ENCODE data around the gene JPH3. TPM values are rescaled to one million over a fixed set of nuclear protein-coding genes. Genes with fewer than 3 reads are reported as not detected.
"Not testable (repeated sequence)": the region's sequence is repeated elsewhere in the genome, so short reads cannot be mapped to it uniquely, and the experiment has no call there.

Gene JPH3
- total RNA-seq, 1 donor from 2014 or later, result not detected

DNA sequence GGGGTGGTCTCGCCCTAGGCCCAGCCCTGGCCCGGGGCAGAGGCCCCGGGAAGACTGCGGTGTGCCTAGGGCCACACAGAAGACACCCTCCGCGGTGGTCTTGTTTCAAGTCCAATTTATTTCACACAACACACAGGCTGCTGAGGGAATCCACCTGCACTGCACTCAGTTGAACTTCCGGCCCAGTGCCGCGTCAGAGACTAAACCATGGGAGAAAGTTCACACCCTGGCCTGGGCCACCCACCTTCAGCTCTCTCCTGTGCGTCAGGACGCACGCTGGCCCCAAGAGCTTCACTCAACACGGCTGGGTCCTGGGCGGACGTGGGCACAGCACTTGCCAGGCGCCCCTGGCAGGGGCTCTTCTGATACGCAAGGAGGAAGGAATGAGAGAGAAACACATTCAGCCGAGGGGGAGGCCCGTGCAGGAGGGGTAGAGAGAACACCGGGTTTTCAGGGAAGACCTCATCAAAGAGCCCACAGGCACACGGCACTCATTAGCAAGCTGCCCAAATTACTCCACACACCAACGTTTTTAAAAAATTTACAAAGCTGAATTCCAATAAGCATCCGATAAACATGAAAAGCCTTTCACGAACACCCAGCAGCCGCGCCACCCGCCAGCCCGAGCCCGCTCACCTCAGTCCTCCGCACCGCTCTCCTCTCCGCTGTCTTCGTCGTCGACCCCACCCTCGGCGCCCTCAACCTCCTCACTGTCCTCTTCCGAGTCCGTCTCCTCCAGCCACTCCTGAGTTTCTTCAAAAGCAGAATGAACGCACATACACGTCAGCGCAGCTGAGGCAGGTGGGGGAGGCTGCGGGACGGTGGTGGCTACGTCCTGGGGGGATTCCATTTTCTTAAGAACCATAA is 105.6 kb downstream of the JPH3 start:
- DNase-seq (ENCODE audit: low spot score) (no peak), ATAC-seq (no peak)

DNA sequence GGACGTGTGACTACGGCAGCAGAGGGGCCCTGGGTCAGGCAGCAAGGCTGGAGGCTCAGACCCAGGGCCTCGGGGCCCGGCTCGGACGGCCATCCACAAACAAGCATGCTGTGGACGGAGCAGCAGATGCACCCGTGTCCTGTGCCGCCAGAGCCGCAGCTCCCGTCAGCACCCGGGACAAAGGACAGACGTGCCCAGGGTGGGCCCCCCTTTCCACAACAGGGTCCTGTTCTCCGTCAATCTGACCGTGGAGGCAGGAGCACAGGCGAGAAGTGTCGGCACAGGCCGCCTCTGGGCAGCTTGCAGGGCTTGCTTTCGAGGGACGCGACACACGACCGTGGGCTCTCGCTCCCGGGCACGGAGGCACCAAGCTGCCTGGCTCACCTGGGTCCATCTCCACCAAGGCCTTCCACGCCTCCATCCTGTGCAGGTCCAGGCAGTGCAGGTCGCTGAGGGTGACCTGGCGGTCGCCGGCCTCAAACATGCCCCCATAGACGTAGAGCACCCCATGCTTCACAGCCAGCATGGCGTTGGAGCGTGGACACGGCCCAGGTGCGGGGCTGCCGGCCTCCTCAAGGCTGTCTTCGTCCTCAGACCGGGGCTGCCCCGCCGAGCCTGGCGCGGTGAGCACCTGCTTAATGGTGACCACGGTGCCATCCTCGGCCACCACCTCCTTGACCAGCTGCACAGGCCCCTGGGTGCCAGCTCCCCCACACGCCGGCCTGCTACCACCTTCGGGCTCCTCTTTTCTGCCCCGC is 106.8 kb downstream of the JPH3 start:
- DNase-seq (ENCODE audit: low spot score), result no peak

DNA sequence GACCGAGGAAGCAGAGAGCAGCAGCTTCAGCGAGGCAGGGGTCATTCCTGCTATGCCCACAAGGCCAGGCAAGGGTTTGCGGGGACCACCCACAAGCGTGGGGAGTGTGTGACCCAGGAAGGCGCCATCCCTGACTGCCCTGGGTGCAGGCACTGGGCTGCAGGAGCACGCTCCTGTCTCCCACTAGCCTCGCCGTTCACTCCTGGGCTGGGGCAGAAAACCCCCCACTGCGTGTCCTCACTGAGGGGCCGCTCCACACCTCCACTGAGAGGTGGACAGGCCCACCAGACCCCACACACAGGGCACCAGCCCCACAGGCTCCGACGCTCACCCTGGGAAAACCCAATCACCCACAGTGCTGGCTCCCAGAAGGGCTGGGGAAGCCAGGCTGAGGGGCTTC is 107.4 kb downstream of the JPH3 start:
- DNase-seq (ENCODE audit: low spot score) (no peak), ATAC-seq (no peak)

More for the DNA sequence above, 106.8 kb downstream of the JPH3 start:
- ATAC-seq, result no peak

DNA sequence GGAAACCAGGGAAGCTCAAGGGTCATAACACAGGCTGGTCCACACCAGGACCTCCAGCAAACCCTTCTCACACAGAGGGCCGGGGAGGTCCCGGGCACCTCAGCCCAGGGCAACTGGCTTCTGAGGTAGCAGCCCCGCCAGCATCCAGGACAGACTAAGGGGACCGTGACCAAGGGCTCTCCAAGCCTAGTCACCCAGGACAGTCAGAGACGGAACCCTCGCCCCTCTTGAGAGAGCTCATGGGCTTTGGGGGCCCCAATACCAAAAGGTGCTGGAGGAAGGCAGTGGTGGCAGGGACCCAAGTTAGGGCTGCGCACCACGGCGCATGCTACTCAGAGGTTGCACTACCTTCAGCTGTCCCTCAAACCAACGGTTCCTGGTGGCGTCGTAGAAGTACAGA is 108.6 kb downstream of the JPH3 start:
- ATAC-seq (no peak), DNase-seq (ENCODE audit: low spot score) (no peak)

DNA sequence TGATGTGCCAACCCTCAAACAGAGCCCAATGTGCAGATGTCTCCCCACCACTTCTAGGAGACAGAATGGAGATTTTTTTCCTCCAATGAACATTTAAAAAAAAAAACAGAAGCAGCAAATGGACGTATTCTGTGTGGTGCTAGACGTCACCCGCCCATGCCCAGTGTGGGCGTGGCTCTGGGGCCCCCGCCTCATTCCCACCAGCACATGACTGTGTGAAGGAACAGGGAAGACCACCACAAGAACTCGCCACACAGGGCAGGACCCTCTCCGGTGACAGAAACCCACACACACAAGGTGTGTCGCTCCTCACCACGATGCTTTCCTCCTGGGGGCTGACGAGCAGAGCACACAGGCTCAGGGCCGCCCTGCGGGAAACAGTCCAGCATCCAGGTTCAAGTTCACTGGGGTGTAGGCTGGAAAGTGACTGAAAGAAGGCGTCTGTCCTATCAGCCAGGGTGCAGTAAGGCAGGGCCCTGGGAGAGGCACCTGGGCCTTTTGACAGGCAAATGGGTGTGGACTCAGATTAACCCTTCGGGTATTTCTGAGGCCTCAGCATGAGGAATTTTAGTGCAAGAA is 110.0 kb downstream of the JPH3 start:
- ATAC-seq, result no peak
- DNase-seq (ENCODE audit: low spot score), result no peak

DNA sequence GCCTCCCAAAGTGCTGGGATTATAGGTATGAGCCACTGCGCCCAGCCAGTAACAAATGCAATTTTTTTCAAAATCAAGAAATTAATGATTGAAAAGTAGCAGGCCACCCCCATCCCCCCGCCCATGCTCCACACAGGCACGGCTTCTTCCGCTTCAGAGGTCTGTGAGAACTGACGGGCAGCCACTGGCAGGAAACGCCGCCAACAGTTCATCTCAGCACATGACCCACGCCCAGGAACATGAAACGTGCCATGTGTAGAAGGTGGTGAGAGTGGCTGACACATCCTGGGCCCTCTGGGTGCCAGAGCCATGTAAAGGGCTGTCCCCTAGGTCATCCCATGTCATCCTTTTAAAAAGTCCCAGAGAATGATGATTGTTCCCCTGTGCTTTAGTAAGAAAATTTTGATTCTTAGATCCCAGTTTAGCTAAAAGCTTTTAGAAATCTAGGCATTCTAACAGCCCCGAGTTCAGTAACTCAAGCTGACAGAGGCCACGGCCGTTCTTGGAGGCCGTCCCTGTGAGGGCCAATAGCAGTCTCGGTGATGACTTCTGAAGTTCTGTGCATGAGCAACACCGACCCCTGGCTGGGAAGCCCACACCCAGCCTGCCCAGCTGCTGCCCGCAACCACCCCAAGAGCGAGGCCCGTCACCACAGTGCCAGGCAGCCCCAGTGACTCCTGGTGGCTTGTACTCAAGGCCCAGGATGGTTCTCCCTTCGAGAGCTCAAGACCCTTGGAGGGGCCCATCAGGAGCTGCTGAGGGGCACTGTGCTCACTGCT is 111.3 kb downstream of the JPH3 start:
- no peak for ATAC-seq
- no peak for DNase-seq (ENCODE audit: low spot score)

DNA sequence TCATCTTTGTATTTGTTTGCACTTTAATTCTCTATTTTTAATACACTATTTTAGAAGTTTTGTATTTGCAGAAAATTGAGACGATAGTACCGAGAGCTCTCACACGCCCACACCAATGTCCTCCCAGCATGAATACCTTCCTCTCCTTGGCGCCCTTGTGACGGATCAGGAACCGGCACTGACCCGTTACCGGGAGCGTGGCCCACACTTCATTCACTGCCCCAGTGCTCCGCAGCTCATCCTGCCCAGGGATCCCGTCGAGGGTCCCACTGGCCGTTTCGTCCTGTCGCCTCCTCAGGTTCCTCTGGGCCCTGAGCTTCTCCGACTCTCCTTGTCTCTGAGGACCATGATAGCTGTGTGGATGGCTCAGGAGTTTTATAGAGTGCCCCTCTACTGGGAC is 112.9 kb downstream of the JPH3 start:
- ATAC-seq, result no peak
- no peak for DNase-seq (ENCODE audit: low spot score)

DNA sequence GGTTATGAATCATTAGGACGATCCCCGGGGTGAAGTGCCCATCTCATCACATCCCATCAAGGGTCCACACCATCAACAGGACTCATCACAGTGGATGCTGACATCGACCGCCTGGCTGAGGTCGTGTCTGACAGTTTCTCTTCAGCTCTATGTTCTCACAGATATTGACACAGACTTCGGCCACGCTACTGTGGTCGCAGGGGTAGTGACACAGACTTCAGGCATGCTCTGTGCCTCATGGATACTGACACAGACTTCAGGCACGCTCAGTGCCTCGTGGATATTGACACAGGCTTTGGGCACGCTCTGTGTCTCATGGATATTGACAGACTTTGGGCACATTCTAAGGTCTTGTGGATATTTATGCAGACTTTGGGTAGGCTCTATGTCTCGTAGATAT is 113.3 kb downstream of the JPH3 start:
- DNase-seq (ENCODE audit: low spot score), result no peak
- ATAC-seq, result no peak

DNA sequence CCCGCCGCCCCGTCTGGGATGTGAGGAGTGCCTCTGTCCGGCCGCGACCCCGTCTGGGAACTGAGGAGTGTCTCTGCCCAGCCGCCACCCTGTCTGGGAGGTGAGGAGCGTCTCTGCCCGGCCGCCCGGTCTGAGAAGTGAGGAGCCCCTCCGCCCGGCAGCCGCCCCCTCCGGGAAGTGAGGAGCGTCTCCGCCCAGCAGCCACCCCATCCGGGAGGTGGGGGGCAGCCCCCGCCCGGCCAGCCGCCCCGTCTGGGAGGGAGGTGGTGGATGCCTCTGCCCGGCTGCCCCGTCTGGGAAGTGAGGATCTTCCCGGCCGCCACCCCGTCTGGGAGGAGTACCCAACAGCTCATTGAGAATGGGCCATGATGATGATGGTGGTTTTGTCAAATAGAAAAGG is 116.5 kb downstream of the JPH3 start:
- ATAC-seq; DNase-seq (ENCODE audit: low spot score): not testable (repeated sequence)

DNA sequence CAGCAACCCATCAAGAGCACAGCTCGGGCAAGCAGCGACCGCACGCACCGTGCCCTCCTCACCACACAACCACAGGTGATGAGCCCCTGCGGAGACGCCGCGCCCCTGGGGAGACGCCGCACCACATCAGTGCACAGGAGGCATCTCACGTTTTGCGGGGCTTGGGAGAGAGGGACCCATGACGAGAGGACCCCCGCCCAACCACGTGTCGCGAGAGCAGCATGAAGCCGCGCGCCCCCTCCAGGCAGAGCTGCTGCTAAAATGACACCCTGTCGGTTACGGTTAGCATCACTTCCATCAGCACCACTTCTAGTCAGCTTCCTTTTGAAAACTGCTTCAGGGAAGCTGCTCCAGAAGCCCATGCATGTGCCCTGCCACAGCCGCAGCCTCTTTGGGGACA is 118.1 kb downstream of the JPH3 start:
- no peak for DNase-seq (ENCODE audit: low spot score)
- ATAC-seq, result no peak

DNA sequence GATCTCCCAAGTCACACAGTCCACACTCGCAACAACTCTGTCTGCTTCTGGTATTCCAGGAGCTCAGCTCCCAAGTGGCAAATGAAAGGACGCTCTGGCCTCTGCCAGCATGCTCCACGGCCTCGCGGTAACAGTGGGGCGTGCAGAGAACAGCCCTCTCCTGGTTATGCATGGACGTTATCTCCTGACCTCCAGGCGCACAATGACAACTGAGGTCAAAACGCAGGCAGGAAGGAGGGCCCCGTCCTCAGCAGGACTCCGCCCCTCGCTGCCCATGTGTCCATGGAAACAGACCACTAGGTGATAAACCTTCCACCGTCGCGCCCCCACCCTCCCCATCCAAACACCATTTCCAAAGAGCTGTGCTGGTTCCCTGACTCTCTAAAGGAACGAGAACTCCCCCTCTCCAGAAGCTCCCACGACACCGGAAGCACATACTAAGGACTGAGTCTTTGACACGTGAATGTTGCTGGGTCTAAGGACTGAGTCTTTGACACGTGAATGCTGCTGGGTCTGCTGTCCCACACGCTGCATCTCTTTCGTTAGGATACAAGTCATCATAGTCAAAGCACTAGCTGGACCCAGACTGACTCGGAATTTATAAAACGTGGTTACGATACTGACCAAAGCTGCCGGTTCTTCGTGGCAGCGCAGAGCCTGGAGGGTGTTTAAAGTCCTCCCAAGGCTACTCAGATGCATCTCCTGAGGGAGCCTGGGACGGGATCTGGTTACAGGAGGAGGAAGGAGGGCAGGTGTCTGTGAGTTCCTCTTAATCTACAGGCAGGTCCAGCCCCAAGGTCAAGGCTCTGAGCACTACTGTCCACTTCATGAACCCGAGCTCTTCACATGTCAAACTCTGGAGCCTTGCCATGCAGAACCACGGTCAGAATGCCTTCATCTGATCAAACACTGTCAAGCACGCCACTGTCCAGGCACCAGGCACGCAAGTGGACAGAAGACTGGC is 119.6 kb downstream of the JPH3 start:
- ATAC-seq (no peak), DNase-seq (ENCODE audit: low spot score) (no peak)

DNA sequence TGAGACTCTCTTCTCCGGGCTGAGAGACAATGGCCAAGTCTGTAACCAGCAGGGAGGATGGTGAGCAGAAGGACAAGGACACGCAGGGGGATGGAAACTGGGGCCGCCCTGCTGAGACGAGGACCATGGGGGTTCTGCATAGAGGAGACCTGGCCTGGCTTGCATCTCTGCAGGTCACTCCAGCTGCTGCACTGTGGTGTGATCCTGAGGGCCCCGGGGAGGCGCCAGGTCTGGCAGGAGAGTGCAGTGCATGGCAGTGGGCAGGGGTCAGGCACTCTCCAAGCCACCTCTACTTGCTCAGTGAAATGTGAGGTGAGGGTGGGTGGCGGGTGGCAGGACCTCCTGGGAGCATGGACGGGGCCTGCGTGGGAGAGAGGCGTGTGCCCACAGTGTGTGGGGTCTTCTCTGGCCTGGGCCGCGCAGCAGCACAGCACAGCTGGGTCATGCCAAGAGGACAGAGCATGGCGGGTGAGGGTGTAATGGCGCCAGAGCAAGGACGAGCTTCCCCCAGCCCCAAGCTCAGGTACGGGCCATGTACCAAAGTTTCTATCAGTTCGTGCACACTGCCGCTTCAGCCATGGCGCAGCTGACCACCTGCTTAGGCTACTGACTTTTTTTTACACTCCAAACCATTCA is 120.4 kb downstream of the JPH3 start:
- ATAC-seq (no peak), DNase-seq (ENCODE audit: low spot score) (no peak)

DNA sequence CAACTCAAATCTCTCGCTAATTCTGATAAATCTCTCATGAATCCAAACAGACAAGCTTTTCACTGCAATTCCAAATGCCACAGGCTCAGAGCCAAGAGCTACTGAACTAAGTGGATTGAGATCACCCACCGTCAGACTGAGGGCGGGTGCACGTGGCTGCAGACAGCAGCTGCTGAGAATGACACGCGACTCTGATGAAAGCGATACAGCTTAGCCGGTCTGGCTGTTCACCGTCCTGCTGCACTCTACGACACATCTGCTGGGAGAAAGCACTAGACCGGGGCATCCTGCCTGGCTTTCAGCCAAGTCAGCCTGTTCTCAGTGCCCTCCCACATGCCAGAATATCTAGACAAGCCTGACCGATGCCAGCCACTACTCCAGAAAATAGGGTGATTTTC is 120.9 kb downstream of the JPH3 start:
- no peak for ATAC-seq
- DNase-seq (ENCODE audit: low spot score), result no peak

DNA sequence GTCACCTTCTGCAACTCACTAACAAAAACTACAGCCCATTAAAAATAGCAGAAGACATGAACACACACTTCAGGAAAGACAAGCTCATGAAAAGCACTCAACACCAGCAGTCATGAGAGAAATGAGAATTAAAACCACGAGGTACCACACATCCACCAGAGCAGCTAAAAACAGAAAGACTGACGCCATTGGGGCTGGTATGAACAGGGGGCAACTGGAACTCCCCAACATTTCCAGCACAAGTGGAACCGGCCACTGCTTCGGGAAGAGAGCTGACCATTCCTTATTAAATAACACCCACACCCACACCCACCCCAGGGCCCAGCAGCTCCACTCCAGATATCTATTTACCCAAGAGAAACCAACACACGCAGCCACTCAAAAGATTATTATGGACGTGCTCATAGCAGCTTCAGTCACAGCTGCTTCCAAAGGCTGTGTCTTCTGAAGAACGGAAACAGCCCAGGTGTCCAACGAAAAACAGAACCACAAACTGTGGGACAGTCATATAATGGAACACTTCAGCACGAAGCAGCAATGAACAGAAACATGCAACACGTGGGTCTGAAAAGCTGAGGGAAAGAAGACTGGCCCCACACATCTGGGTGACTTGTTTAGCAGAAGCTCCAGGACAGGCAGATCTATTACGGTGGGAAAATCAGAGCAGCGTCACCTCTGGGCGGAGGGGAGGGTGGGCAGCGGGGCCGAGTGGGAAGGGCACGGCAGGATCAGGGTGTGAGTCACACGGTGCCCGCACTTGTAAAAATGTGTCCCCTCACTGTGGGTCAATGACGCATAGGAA is 122.4 kb downstream of the JPH3 start:
- DNase-seq (ENCODE audit: low spot score) (no peak), ATAC-seq (no peak)

DNA sequence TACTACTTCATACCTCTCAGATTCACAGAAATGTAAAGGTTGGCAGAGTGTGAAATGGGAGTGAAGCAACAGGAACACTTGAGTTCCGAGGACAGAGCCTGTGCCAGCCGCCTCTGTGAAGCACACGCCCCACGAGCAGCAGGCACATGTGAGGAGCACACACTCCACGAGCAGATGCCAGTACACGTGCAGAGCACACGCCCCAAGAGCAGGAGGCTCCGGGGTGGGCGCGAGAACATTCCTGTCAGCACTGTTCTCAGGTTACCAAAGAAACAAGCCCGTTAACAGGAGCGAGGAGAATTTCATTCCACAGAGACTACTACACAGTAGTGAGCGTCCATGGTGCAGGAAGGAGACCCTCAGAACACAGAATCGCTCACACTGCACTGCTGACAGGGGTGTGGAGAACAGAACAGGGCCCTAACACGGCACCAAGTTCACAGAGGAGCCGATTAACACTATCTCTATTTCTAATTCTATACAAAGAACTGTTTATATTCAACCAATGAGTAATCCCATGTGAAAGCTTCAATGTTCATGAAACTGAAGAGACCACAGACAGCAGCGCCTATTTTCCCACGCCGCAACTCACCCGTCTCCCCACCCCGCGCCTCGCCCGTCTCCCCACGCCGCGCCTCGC is 123.4 kb downstream of the JPH3 start:
- DNase-seq (ENCODE audit: low spot score), result no peak

DNA sequence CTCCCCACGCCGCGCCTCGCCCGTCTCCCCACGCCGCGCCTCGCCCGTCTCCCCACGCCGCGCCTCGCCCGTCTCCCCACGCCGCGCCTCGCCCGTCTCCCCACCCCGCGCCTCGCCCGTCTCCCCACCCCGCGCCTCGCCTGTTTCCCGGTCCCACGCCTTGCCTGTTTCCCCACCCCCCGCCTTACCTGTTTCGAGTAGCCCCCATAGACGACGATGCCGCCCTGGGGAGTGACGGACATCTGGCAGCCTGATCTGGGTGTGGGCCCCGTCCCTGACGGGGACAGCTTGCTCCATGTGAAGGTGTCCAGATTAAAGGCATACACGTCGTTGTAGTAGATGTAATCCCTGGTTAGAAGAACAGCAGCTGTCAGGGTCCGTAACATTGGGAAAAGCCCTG is 124.3 kb downstream of the JPH3 start:
- not testable (repeated sequence) for DNase-seq (ENCODE audit: low spot score); ATAC-seq

More for the DNA sequence above, 123.4 kb downstream of the JPH3 start:
- ATAC-seq, result no peak

DNA sequence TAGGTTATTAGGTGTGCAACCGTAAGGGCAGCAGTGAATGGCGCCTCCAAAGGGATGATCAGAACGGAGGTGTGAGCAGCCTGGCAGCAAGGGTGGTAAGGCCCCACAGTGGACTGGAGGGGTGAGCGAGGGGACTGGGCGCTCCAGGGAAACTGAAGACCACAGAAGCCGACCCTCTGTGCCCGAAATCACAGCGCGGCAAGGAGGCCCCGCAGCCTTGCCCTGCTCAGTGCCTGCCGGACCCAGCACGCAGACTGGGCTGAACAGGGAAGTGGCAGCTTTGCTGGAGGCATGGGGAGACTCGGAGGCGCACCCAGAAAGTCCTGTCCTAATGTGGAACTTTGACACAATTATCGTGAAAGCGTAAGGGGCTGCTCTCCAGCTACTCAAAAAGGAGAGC is 125.0 kb downstream of the JPH3 start:
- no peak for DNase-seq (ENCODE audit: low spot score)
- ATAC-seq, result no peak

DNA sequence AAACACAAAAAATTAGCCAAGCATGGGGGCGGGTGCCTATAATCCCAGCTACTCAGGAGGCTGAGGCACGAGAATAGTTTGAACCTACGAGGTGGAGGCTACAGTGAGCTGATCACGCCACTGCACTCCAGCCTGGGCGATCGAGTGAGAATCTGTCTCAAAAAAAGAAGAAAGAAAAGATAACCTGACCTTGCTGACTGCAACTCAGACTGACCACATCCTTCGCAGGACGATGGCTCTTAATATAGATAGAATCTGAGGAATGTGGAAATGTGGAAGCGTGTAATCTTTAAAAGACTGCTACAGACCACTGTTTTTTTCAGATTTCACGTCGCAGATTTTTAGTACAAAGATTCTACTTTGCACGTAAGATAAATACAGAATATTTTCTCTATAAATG is 125.7 kb downstream of the JPH3 start:
- DNase-seq (ENCODE audit: low spot score) (no peak), ATAC-seq (no peak)

All from left lobe of liver (tissue), 2 donors.